ENCODE measurements around the gene LOXHD1. TPM values are rescaled to one million over a fixed set of nuclear protein-coding genes. Genes with fewer than 3 reads are reported as not detected.

Gene LOXHD1
- total and polyA plus RNA-seq, 2 donors (not counting 1 experiment from before 2014, with no cell fraction given): not detected

- Histone ChIP-seq H3K79me2 (ENCODE audit: control insufficient read depth, insufficient read depth, low read length) (no peaks in the 10 kb centered on the region), H4K20me1 (ENCODE audit: control insufficient read depth, insufficient read depth, low read length, poor library complexity, severe bottlenecking) (no peaks in the 10 kb centered on the region), H3K36me3 (replicated peaks in 1 of 2; ENCODE audit: control extremely low read depth in 1 of 2, control insufficient read depth in 1 of 2, extremely low read depth in 1 of 2, insufficient read depth in 2 of 2, low read length in 1 of 2) (no peaks in the 10 kb centered on the region), H3K27ac (ENCODE audit: low read length in 2 of 2) (no peak overlapping the region), H3K4me3 (ENCODE audit: control extremely low read depth in 1 of 5, extremely low read depth in 1 of 5, insufficient read depth in 1 of 5, low read depth in 2 of 5, low read length in 4 of 5) (no peak overlapping the region), H2AFZ (ENCODE audit: insufficient read depth, low read depth, low read length, poor library complexity, severe bottlenecking) (no peak overlapping the region), H3K9me3 (ENCODE audit: control extremely low read depth in 1 of 3, control insufficient read depth in 2 of 3, insufficient read depth in 1 of 3, low read length in 2 of 3) (peaks cover 0 to 10% (median 0%) of the 10 kb centered on the region in 3 donors), H3K4me1 (ENCODE audit: control insufficient read depth in 2 of 2, insufficient read depth in 2 of 2, low read length in 2 of 2) (no peaks in the 10 kb centered on the region), H3K27me3 (replicated peaks in 1 of 4; ENCODE audit: control extremely low read depth in 1 of 4, control insufficient read depth in 3 of 4, insufficient read depth in 4 of 4, low read length in 3 of 4) (peaks cover 0 to 7% (median 0%) of the 10 kb centered on the region in 4 experiments), H3K4me2 (replicated peaks; ENCODE audit: low read depth, low read length, poor library complexity, severe bottlenecking) (no peak overlapping the region), H3K9ac (ENCODE audit: low read length) (no peak overlapping the region)
- H3K27me3 Mint-ChIP-seq: peaks cover 16% of the 10 kb centered on the region
- ChIA-PET POLR2A (no interaction called here), CTCF (no interaction called here)
- DNase-seq: no peak
- H3K9me3 Mint-ChIP-seq (ENCODE audit: insufficient read depth): no peaks in the 10 kb centered on the region
- no peak overlapping the region for H3K4me3 Mint-ChIP-seq
- no peak for ATAC-seq (ENCODE audit: low read depth)
- 79% methylated on average over 2 of the region's 2 CpGs for WGBS (ENCODE audit: insufficient coverage)
- intact Hi-C loops (cut with micrococcal nuclease): no loop called here
- no peaks in the 10 kb centered on the region for H3K4me1 Mint-ChIP-seq
- TF ChIP-seq CTCF (IDR thresholded peaks at IDR 0.05) (no peak), EZH2 (IDR thresholded peaks at IDR 0.05; ENCODE audit: borderline replicate concordance, insufficient read depth, low read depth, low read length, poor library complexity, severe bottlenecking) (no peak)
- no peak overlapping the region for H3K27ac Mint-ChIP-seq
Observed at GRCh38 chr18:46574743-46575115, 82.3 kb downstream of the LOXHD1 start.

GRCh38 chr18:46574000-46574742 lies 82.8 kb downstream of the LOXHD1 start:
- Histone ChIP-seq H3K9ac (ENCODE audit: low read length) (no peak overlapping the region), H3K27me3 (replicated peaks in 1 of 4; ENCODE audit: control extremely low read depth in 1 of 4, control insufficient read depth in 3 of 4, insufficient read depth in 4 of 4, low read length in 3 of 4) (peaks cover 0 to 2% (median 0%) of the 10 kb centered on the region in 4 experiments), H3K27ac (ENCODE audit: low read length in 2 of 2) (no peak overlapping the region), H3K36me3 (replicated peaks in 1 of 2; ENCODE audit: control extremely low read depth in 1 of 2, control insufficient read depth in 1 of 2, extremely low read depth in 1 of 2, insufficient read depth in 2 of 2, low read length in 1 of 2) (no peaks in the 10 kb centered on the region), H3K4me1 (ENCODE audit: control insufficient read depth in 2 of 2, insufficient read depth in 2 of 2, low read length in 2 of 2) (no peaks in the 10 kb centered on the region), H4K20me1 (ENCODE audit: control insufficient read depth, insufficient read depth, low read length, poor library complexity, severe bottlenecking) (no peaks in the 10 kb centered on the region), H3K4me3 (ENCODE audit: control extremely low read depth in 1 of 5, extremely low read depth in 1 of 5, insufficient read depth in 1 of 5, low read depth in 2 of 5, low read length in 4 of 5) (no peak overlapping the region), H3K9me3 (ENCODE audit: control extremely low read depth in 1 of 3, control insufficient read depth in 2 of 3, insufficient read depth in 1 of 3, low read length in 2 of 3) (peaks cover 0 to 5% (median 0%) of the 10 kb centered on the region in 3 donors), H3K79me2 (ENCODE audit: control insufficient read depth, insufficient read depth, low read length) (no peaks in the 10 kb centered on the region), H2AFZ (ENCODE audit: insufficient read depth, low read depth, low read length, poor library complexity, severe bottlenecking) (no peak overlapping the region), H3K4me2 (replicated peaks; ENCODE audit: low read depth, low read length, poor library complexity, severe bottlenecking) (no peak overlapping the region)
- H3K9me3 Mint-ChIP-seq (ENCODE audit: insufficient read depth): no peaks in the 10 kb centered on the region
- no peak overlapping the region for H3K4me3 Mint-ChIP-seq
- DNase-seq: no peak
- no peaks in the 10 kb centered on the region for H3K4me1 Mint-ChIP-seq
- no peak overlapping the region for H3K27ac Mint-ChIP-seq
- H3K27me3 Mint-ChIP-seq: peaks cover 17% of the 10 kb centered on the region
- intact Hi-C loops (cut with micrococcal nuclease): no loop called here
- ChIA-PET POLR2A (no interaction called here), CTCF (no interaction called here)
- TF ChIP-seq EZH2 (IDR thresholded peaks at IDR 0.05; ENCODE audit: borderline replicate concordance, insufficient read depth, low read depth, low read length, poor library complexity, severe bottlenecking) (no peak), CTCF (IDR thresholded peaks at IDR 0.05) (no peak)
- no peak for ATAC-seq (ENCODE audit: low read depth)
- WGBS (ENCODE audit: insufficient coverage): 90% methylated on average over 2 of the region's 4 CpGs

Measured in B cell (primary cell).